ENCODE measurements around the gene TTL.
"Not testable (repeated sequence)": the region's sequence is repeated elsewhere in the genome, so short reads cannot be mapped to it uniquely, and the experiment has no call there.

Gene TTL

GRCh38 chr2:112516801-112517200, 34.8 kb downstream of the TTL start:
- no peak for DNase-seq (ENCODE audit: insufficient read length)
- TF ChIP-seq POLR2A (IDR thresholded peaks at IDR 0.05; ENCODE audit: low read depth, low read length) (no peak), TAF1 (IDR thresholded peaks at IDR 0.05; ENCODE audit: borderline replicate concordance, low read depth, low read length) (no peak), POLR2AphosphoS5 (IDR thresholded peaks at IDR 0.05; ENCODE audit: low read depth, low read length) (no peak)
- FAIRE-seq: no peak

GRCh38 chr2:112518807-112519206, 36.9 kb downstream of the TTL start:
- no peak for DNase-seq (ENCODE audit: insufficient read length)
- no peak for FAIRE-seq
- TF ChIP-seq POLR2AphosphoS5 (IDR thresholded peaks at IDR 0.05; ENCODE audit: low read depth, low read length): no peak

GRCh38 chr2:112519506-112519905, 37.5 kb downstream of the TTL start:
- FAIRE-seq (no peak), DNase-seq (ENCODE audit: insufficient read length) (no peak)
- no peak for TF ChIP-seq POLR2A (IDR thresholded peaks at IDR 0.05; ENCODE audit: low read depth, low read length)

GRCh38 chr2:112520234-112520783, 38.4 kb downstream of the TTL start:
- TF ChIP-seq TAF1 (IDR thresholded peaks at IDR 0.05; ENCODE audit: borderline replicate concordance, low read depth, low read length): no peak
- FAIRE-seq (no peak), DNase-seq (ENCODE audit: insufficient read length) (no peak)

GRCh38 chr2:112523291-112523777, 41.4 kb downstream of the TTL start:
- FAIRE-seq (no peak), DNase-seq (ENCODE audit: insufficient read length) (no peak)
- no peak for TF ChIP-seq POLR2A (IDR thresholded peaks at IDR 0.05; ENCODE audit: low read depth, low read length)
- no peak for TF ChIP-seq TAF1 (IDR thresholded peaks at IDR 0.05; ENCODE audit: borderline replicate concordance, low read depth, low read length)
- no peak for TF ChIP-seq POLR2AphosphoS5 (IDR thresholded peaks at IDR 0.05; ENCODE audit: low read depth, low read length)

- not testable (repeated sequence) for FAIRE-seq
These were observed 42.3 kb downstream of the TTL start for GRCh38 chr2:112524276-112524675.

GRCh38 chr2:112528541-112528940, 46.6 kb downstream of the TTL start:
- FAIRE-seq: no peak
- TF ChIP-seq POLR2AphosphoS5 (IDR thresholded peaks at IDR 0.05; ENCODE audit: low read depth, low read length) (no peak), POLR2A (IDR thresholded peaks at IDR 0.05; ENCODE audit: low read depth, low read length) (no peak), TAF1 (IDR thresholded peaks at IDR 0.05; ENCODE audit: borderline replicate concordance, low read depth, low read length) (no peak)
- DNase-seq (ENCODE audit: insufficient read length): no peak

More at GRCh38 chr2:112524276-112524675, 42.3 kb downstream of the TTL start:
- DNase-seq (ENCODE audit: insufficient read length): not testable (repeated sequence)

- TF ChIP-seq TAF1 (IDR thresholded peaks at IDR 0.05; ENCODE audit: borderline replicate concordance, low read depth, low read length): no peak
- TF ChIP-seq POLR2AphosphoS5 (IDR thresholded peaks at IDR 0.05; ENCODE audit: low read depth, low read length): no peak
- TF ChIP-seq POLR2A (IDR thresholded peaks at IDR 0.05; ENCODE audit: low read depth, low read length): no peak
- no peak for DNase-seq (ENCODE audit: insufficient read length)
- no peak for FAIRE-seq
These were observed 47.8 kb downstream of the TTL start for GRCh38 chr2:112529757-112530156.

GRCh38 chr2:112530728-112531127, 48.8 kb downstream of the TTL start:
- no peak for DNase-seq (ENCODE audit: insufficient read length)
- FAIRE-seq: no peak
- TF ChIP-seq POLR2A (IDR thresholded peaks at IDR 0.05; ENCODE audit: low read depth, low read length) (no peak), TAF1 (IDR thresholded peaks at IDR 0.05; ENCODE audit: borderline replicate concordance, low read depth, low read length) (no peak), POLR2AphosphoS5 (IDR thresholded peaks at IDR 0.05; ENCODE audit: low read depth, low read length) (no peak)

GRCh38 chr2:112534826-112535225, 52.9 kb downstream of the TTL start:
- FAIRE-seq (no peak), DNase-seq (ENCODE audit: insufficient read length) (no peak)
- no peak for TF ChIP-seq POLR2AphosphoS5 (IDR thresholded peaks at IDR 0.05; ENCODE audit: low read depth, low read length)
- TF ChIP-seq POLR2A (IDR thresholded peaks at IDR 0.05; ENCODE audit: low read depth, low read length): no peak
- TF ChIP-seq TAF1 (IDR thresholded peaks at IDR 0.05; ENCODE audit: borderline replicate concordance, low read depth, low read length): no peak

- FAIRE-seq; DNase-seq (ENCODE audit: insufficient read length): not testable (repeated sequence)
These were observed 54.7 kb downstream of the TTL start for GRCh38 chr2:112536665-112537064.

- TF ChIP-seq TAF1 (IDR thresholded peaks at IDR 0.05; ENCODE audit: borderline replicate concordance, low read depth, low read length): no peak
- TF ChIP-seq POLR2A (IDR thresholded peaks at IDR 0.05; ENCODE audit: low read depth, low read length): no peak
- no peak for TF ChIP-seq POLR2AphosphoS5 (IDR thresholded peaks at IDR 0.05; ENCODE audit: low read depth, low read length)
- FAIRE-seq (no peak), DNase-seq (ENCODE audit: insufficient read length) (no peak)
These were observed 57.4 kb downstream of the TTL start for GRCh38 chr2:112539306-112539705.

GRCh38 chr2:112540906-112541305, 59.0 kb downstream of the TTL start:
- no peak for DNase-seq (ENCODE audit: insufficient read length)
- no peak for FAIRE-seq
- TF ChIP-seq POLR2AphosphoS5 (IDR thresholded peaks at IDR 0.05; ENCODE audit: low read depth, low read length) (no peak), POLR2A (IDR thresholded peaks at IDR 0.05; ENCODE audit: low read depth, low read length) (no peak), TAF1 (IDR thresholded peaks at IDR 0.05; ENCODE audit: borderline replicate concordance, low read depth, low read length) (no peak)
